ENCODE measurements around the gene SEZ6L2. TPM values are rescaled to one million over a fixed set of nuclear protein-coding genes. Genes with fewer than 3 reads are reported as not detected.
"Not testable (repeated sequence)": the region's sequence is repeated elsewhere in the genome, so short reads cannot be mapped to it uniquely, and the experiment has no call there.

Gene SEZ6L2
- total RNA-seq, 1 experiment from 2014 or later = 38.3 TPM

DNA sequence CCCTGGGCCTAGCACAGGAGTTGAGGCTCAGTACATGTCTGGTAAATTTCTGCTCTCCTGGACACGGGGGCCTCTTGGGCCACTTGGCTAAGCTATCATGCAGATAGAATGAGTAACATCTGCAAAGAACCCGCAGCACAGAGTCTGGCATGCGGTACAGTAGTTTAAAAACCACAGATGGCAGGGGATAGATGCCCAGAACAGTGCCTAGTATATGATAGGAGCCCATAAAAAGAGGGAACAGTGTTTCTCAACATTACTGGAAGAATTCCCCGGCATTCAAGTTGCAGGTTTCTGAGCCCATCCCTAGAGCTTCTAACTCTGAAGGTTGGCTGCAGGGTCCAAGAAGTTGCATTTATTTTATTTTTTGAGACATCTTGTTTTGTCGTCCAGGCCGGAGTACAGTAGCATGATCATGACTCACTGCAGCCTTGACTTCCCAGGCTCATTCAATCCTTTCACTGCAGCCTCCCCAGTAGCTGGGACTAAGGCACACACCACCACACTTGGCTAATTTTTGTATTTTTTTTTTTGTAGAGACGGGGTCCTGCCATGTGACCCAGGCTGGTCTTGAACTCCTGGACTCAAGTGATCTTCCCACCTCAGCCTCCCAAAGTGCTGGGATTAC, 42.1 kb downstream of the SEZ6L2 start:
- DNase-seq (ENCODE audit: low read depth) = peak; percentile 84

GRCh38 chr16:29854520-29855100, 44.7 kb downstream of the SEZ6L2 start:
- peak; percentile 27 for DNase-seq (ENCODE audit: low read depth)

DNA sequence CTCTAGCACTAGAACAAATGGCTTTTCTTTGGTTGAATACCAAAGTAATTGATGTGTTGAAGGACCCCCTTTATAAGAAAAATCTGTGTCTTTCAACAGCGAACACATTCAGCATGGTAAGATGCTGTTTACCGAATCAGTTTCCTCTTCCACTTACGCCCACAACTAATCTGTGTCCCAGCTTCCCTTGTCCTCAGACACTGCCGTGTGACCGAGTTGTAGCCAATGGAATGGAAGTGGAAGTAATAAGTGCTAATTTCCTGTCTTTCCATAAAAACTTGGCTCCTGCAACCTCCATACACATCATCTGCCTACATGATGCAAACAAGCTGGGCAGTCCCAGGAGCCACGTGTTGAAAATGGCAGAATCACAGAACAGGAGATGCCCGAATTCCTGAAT, 46.7 kb downstream of the SEZ6L2 start:
- DNase-seq (ENCODE audit: low read depth) = peak; percentile 18

DNA sequence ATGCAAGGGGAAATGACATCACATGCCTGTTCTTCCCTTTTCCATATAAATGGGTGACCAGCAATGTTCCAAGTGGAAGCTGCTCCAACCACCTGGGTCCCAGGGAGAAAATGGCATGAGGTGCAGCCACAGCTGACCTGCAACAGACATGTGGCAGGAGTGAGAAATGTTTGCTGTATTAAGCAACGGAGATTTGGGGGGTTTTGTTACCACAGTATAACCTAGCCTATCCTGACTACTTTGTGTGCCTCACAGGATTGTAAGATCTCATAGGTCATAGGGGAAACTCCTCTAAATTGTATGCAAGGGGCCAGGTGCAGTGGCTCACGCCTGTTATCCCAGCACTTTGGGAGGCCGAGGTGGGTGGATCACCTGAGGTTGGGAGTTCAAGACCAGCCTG, 48.4 kb downstream of the SEZ6L2 start:
- no peak for DNase-seq (ENCODE audit: low read depth)

DNA sequence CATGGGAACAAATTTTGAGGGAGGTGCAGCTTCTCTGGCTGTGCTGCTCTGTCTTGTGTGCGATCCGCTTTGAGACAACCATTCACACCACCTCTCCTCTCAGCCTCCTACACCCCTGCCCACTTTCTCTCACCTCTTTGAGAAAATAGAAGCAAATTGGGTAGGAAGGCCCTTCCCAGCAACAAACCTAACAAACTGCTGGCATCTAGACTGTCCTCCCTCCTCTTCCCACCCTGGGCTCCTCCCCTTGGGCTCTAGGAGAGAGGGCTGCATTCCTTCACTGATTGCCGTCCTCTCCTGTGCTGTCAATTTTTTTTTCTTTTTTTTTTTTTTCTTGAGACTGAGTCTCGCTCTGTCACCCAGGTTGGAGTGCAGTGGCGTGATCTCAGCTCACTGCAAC, 49.8 kb downstream of the SEZ6L2 start:
- DNase-seq (ENCODE audit: low read depth) = no peak

DNA sequence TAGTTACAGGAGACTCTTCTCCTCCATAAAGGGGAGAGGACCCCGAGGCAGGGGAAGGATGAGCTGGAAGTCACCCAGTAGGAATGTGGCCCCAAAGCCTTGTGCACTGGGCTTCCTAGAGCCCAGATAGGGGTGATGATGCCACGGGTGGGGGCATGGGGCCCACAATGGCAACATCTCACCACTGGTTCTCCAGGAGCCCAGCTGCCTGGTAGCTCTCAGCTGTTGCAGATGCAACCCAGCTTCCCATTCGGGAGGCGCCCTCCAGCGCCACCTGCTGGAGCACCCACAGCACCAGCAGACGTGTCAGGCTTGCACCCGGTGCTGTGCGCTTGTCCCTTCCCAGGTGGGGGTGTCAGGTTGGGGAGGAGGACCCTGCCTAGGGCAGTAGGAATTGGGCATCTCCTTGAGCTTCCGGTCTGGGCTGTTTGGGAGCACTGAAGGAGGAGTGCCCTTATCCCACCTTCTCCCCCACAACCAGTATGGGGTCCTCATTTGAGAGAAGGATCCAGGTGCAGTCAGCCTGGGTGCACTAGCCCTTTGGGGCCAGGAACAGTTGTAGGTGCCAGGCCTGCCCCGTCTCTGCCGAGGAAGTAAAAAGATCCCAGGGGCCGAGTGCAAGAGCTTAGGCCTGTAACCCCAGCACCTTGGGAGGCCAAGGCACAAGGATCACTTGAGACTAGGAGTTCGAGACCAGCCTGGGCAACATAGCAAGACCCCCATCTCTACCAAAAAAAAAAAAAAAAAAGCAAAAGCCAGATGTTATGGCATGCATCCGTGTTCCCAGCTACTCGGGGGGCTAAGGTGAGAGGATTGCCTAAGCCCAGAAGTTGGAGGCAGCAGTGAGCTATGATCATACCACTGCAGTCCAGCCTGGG, 50.7 kb downstream of the SEZ6L2 start:
- DNase-seq (ENCODE audit: low read depth) = peak; percentile 65

GRCh38 chr16:29845656-29846055, 53.7 kb downstream of the SEZ6L2 start:
- no peak for DNase-seq (ENCODE audit: low read depth)

DNA sequence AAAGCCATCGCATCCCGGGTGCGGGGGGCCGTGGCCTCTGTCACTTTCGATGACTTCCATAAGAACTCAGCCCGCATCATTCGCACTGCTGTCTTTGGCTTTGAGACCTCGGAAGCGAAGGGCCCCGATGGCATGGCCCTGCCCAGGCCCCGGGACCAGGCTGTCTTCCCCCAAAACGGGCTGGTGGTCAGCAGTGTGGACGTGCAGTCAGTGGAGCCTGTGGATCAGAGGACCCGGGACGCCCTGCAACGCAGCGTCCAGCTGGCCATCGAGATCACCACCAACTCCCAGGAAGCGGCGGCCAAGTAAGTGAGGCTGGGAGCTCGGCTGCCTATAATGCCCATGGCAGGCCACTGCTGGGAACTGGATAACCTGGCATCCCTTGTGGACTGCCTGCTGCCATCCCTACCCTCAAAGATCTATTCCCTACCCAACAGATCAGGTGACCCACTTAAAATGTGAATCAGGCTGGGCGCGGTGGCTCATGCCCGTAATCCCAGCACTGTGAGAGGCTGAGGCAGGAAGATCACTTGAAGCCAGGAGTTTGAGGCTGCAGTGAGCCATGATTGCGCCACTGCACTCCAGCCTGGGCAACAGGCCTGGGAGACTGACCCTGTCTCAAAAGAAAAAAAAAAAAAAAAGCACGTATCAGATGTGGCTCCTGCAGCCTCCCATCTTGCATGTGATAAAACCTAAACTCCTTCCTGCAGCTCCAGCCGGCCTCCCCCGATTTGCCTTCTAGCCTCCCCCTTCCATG, 54.6 kb downstream of the SEZ6L2 start:
- DNase-seq (ENCODE audit: low read depth) = no peak

- no peak for DNase-seq (ENCODE audit: low read depth)
These were observed 55.4 kb downstream of the SEZ6L2 start for GRCh38 chr16:29843931-29844330.

DNA sequence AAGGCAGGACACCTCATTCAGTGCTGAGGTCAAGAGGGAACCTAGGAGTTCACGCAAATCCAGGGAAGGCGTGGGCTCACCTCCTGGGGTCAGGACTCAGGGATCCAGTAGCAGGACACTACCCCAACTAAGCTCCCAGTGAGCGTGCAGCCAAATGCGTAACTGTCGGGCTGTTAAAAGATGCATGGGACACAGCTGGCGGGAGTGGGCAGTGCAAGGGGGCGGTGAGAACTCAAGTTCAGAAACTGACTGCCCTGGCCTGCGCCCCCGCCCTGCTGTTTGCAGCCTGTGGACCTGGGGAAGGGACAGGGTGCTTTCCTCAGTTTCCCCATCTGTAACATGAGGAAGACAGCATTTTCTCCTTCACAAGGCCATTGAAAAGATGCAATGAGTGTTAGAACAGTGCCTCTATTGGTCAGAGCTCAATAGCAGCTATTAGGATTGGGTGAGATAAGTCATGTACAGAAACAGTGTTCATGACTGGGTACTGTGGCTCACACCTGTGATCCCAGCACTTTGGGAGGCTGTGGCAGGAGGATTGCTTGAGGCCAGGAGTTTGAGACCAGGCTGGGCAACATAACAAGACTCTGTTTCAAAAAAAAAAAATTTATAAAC, 56.5 kb downstream of the SEZ6L2 start:
- no peak for DNase-seq (ENCODE audit: low read depth)

DNA sequence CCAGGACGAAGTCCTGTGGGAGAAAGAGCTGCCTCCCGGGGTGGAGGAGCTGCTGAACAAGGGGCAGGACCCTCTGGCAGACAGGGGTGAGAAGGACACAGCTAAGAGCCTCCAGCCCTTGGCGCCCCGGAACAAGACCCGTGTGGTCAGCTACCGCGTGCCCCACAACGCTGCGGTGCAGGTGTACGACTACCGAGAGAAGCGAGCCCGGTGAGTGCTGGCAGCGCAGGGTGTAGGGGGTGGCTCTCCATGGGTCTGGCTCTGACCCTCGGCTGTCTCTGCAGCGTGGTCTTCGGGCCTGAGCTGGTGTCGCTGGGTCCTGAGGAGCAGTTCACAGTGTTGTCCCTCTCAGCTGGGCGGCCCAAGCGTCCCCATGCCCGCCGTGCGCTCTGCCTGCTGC, 57.7 kb downstream of the SEZ6L2 start:
- DNase-seq (ENCODE audit: low read depth) = no peak

GRCh38 chr16:29840240-29840639, 59.1 kb downstream of the SEZ6L2 start:
- DNase-seq (ENCODE audit: low read depth) = no peak

DNA sequence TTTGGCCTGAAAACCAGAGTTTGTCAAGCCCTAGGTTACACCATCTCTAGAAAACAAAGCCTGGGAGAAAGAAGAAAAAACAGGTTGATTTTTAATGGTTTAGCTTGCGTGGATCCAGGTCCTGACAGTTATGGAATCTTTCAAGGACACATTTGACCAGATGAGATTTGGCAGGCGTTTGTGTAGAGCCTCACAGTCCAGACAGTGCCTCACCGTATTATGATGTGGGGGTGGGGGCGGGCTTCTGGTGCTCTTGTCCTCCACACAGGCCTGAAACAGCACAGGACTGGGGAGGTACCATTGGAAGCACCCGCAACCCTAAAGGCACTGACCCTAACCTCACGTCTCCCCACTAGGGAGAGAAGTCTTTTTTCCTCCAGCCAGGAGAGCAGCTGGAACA, 59.5 kb downstream of the SEZ6L2 start:
- DNase-seq (ENCODE audit: low read depth) = no peak

DNA sequence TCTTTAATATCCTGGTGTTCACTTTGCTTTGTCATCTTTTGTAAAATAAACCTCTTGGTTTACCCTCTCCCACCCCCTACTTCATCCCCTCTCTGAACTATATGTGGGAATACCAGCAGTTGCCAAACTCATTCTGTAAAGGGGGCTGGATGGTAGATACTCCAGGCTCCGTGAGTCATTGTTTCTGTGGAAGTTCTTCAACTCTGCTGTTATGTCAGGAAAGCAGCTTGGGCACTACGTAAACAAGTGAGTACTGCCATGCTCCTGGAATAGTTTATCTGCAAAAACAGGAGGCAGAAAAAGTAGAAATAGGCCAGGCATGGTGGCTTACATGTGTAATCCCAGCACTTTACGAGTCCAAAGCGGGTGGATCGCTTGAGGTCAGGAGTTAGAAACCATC, 61.5 kb downstream of the SEZ6L2 start:
- no peak for DNase-seq (ENCODE audit: low read depth)

GRCh38 chr16:29836623-29837022, 62.7 kb downstream of the SEZ6L2 start:
- no peak for DNase-seq (ENCODE audit: low read depth)

- DNase-seq (ENCODE audit: low read depth) = no peak
These were observed 63.4 kb downstream of the SEZ6L2 start for GRCh38 chr16:29835926-29836325.

DNA sequence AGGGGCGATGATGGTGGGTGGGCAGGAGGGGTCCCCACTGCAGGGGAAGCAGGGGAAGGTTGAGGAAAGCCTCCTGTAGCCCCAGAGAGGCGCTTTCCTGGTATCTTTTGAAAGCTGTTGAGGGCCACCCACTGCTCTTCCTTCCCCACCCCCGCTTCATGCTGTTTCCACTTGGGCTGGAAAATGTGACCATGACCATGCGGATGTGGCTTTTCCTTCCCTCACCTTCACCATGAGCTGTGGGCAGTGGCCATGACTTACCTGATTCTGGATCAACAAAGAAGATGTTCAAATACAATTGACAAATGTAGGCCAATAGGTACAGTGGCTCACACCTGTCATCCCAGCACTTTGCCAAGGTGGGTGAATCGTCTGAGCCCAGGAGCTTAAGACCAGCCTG, 65.3 kb downstream of the SEZ6L2 start:
- DNase-seq (ENCODE audit: low read depth) = no peak

DNA sequence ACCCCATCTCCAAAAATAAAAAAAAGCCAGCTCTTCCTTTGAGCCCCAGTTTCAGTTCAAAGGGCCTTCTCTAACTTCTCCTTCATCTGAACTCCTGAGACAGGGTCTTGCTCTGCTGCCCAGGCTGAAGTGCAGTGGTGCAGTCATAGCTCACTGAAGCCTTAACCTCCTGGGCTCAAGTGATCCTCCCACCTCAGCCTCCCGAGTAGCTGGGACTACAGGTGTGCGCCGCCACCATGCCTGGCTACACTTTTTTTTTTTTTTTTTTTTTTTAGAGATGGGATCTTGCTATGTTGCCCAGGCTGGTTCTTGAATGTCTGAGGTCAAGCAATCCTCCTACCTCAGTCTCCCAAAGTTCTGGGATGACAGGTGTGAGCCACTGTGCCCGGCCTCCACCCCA, 66.1 kb downstream of the SEZ6L2 start:
- DNase-seq (ENCODE audit: low read depth) = not testable (repeated sequence)

DNA sequence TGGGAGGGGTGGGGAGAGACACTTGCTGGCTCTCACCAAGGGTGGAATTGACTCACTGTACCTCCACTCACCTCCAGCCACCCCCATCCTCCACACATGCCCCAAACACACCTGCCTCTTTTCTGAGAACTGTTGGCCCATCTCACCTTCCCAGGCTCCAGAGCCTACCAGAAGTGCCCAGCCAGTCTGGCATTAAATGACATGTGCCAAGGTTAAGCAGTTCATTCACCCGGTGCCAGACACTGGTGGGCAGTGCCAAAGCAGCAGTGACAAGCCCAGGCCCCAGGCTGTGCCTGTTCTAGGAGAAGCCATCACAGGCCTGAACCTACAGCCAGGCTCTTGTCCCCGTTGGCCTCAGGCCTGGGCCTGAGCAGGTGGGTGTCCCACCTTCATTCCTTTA, 67.9 kb downstream of the SEZ6L2 start:
- no peak for DNase-seq (ENCODE audit: low read depth)

DNA sequence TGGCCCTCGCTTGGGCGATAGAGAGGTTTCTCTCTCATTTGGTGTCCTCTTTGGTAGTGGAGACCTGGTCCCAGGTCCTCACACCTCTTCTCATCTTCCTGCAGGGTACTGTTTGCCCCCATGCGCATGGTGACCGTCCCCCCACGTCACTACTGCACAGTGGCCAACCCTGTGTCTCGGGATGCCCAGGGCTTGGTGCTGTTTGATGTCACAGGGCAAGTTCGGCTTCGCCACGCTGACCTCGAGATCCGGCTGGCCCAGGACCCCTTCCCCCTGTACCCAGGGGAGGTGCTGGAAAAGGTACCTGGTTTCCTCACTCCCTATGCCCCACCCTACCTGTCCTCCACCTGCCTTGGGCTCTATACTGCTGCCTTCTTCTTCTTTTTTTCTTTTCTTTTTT, 68.6 kb downstream of the SEZ6L2 start:
- DNase-seq (ENCODE audit: low read depth) = no peak

DNA sequence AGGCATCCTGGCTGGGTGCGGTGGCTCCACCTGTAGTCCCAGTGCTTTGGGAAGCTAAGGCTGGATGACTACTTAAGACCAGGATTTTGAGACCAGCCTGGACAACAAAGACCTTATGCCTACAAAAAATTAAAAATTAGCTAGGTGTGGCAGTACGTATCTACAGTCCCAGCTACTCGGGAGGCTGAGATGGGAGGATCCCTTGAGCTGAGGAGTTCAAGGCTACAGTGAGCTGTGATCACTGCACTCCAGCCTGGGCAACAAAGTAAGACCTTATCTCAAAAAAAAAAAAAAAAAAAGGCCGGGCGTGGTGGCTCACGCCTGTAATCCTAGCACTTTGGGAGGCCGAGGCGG, 73.0 kb downstream of the SEZ6L2 start:
- no peak for DNase-seq (ENCODE audit: low read depth)

Data from M059J (cell line).